AG09319 (cell line): ENCODE results near the gene MT4.

Source experiments
- DNase-seq: peaks from one replicate; pipeline ENCODE4 v3.0.0-alpha.2; 2010; ENCODE audit warnings: low read depth; ENCODE audit errors: extremely low read depth
- CTCF ChIP-seq: IDR thresholded peaks from 2 replicates; pipeline ENCODE4 v1.5.1; 2011; ENCODE audit warnings: low read depth, mild to moderate bottlenecking, inconsistent platforms, low read length, moderate library complexity

MT4 gene

GRCh38 chr16:56608043-56608875 lies 43.4 kb downstream of the MT4 start, which contains the start of gene MT2A:
TSS of gene MT2A (plus strand) at chr16:56608584. CDS start at chr16:56608656, 72 bp downstream.
- peak; percentile 90 for DNase-seq
- TF ChIP-seq CTCF, result no peak

DNA sequence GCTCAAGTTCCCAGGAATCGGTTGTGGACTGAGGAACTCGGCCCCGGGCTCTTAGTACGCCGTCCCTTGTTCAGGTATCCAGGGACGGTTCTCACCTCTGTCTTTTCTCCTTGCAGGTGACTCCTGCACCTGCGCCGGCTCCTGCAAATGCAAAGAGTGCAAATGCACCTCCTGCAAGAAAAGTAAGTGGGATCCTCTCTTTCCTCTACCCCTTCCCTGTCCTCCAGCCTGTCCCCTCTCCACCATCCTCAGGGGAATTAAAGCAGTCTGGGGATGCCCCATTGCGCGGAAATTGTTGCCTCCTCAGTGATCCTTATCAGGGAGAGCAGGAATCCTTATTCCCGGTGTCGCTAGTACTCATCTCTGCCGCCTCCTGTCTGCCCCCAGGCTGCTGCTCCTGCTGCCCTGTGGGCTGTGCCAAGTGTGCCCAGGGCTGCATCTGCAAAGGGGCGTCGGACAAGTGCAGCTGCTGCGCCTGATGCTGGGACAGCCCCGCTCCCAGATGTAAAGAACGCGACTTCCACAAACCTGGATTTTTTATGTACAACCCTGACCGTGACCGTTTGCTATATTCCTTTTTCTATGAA lies 44.1 kb downstream of the MT4 start:
- no peak for TF ChIP-seq CTCF
- DNase-seq, result no peak

DNA sequence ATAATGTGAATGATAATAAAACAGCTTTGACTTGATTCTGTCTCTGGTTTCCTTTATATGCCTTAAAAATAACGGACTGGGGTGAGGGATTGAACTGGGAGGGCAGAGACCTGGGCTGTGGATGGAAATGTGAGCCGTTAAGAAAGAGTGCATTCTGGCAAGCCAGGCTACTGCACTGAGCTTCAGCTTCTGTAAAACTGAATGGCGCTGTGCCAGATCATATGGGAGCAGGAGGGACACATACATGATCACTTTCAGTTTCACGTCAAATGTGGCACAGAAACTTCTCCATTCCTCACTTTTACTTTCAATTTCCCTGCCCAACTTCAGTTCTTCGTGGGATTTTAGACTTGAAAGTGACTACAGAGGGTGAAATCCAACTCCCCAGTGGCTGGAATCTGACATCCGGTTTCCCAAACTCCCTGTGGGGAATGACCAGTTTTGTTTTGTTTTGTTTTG lies 44.6 kb downstream of the MT4 start:
- no peak; the same call in 1 of the 2 replicates for TF ChIP-seq CTCF
- no peak for DNase-seq

- TF ChIP-seq CTCF, result no peak
- DNase-seq, result no peak
Measured at GRCh38 chr16:56610017-56610608, 45.2 kb downstream of the MT4 start.

DNA sequence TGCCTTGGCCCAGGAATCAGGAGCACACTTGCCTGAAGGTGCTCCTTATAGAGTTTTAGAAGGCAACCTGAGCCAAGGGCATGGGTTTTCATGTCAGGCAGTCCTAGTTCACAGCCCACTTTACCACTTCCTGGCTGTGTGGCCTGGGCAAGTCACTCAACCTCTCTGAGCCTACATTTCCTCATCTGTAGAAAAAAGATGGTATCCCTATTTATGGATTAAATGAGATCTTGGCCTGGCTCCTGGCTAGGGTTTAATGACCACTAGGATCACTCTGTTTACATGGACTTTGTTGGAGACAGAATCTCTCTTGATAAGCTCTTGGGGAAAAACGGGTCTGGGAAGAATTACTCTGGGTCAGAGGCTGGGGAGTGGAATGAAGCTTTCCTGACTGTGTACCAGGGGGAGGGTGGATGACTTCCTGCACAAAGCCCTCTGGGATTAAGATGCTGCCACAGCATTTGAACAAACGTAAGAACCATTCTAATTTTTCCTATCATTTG lies 45.8 kb downstream of the MT4 start:
- no peak for DNase-seq
- no peak for TF ChIP-seq CTCF

DNA sequence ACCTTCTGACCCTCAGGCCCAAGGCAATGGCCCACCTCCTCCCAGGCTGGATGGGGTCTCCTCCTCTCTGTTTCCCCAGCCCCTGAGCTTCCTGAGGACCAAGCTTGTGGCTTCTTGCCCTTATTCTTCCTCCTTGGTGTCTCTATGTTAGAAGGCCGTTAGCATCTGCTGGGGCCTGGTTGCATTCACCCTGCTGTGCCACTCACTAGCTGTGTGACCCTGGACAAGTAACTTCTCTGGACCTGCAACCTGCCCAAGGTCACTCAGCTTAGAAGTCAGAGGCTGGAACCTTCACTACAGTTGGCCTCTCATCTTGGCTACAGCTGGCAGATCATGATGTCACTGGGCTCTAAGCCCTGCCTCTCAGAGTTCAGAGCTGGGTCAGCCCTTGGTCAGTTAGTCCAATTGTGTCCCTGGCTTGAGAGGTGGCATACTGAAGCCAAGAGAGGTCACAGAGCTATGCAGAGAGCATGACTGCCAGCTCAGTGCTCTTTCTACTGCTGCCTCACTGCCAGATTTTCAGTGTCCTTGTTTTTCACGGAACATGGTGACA lies 46.5 kb downstream of the MT4 start:
- DNase-seq, result no peak
- no peak for TF ChIP-seq CTCF

GRCh38 chr16:56613706-56614105 lies 48.8 kb downstream of the MT4 start:
- no peak for DNase-seq

More at GRCh38 chr16:56613706-56614105, 48.8 kb downstream of the MT4 start:
- no peak for TF ChIP-seq CTCF
